Gastroesophageal sphincter (tissue), 4 donors: ENCODE results near the gene CCSER2. TPM values are rescaled to one million over a fixed set of nuclear protein-coding genes. Genes with fewer than 3 reads are reported as not detected.

ENCODE experiments used
- ATAC-seq: fragments of 150-250 bp; one replicate; pipeline ENCODE4 v1.9.1; 2016; ENCODE audit warnings: mild to moderate bottlenecking, moderate library complexity
- H3K27ac ChIP-seq, 4 donors: fragments of 200-600 bp; sonication (generic) in 3 of 4; 1 replicate in 3 of 4; 2 replicates in 1 of 4; pipeline ENCODE4 v1.5.1; 2016 to 2019
- H3K27me3 ChIP-seq: fragments of 200-600 bp; sonication (generic); one replicate; pipeline ENCODE4 v1.5.1; 2019
- H3K36me3 ChIP-seq, 2 donors: fragments of 200-600 bp; sonication (generic); one replicate each; pipeline ENCODE4 v1.5.1; 2019; ENCODE audit warnings: control low read depth in 1 of 2
- H3K4me1 ChIP-seq, 3 donors: fragments of 200-600 bp; sonication (generic); 1 replicate in 2 of 3; 2 replicates in 1 of 3; pipeline ENCODE4 v1.5.1; 2016 to 2019; ENCODE audit warnings: control low read depth in 2 of 3
- H3K4me3 ChIP-seq, 2 donors: fragments of 200-600 bp; sonication (generic); one replicate each; pipeline ENCODE4 v1.5.1; 2019; ENCODE audit warnings: mild to moderate bottlenecking in 1 of 2, moderate library complexity in 1 of 2
- H3K9me3 ChIP-seq, 3 donors: fragments of 200-600 bp; sonication (generic); one replicate each; pipeline ENCODE4 v1.5.1; 2017 to 2019; ENCODE audit warnings: control low read depth in 2 of 3
- CTCF ChIP-seq, 4 experiments: fragments of 200-600 bp in 2 of 4; fragments of 450-650 bp in 2 of 4; sonication (generic) in 1 of 4; IDR thresholded peaks; one replicate each; pipeline ENCODE4 v1.5.1; 2017 to 2019; ENCODE audit warnings: antibody characterized with exemption in 4 of 4, mild to moderate bottlenecking in 2 of 4, moderate library complexity in 2 of 4
- EP300 ChIP-seq: sonication (generic); formaldehyde crosslinking; IDR thresholded peaks from one replicate; pipeline ENCODE4 v1.6.1; 2017; ENCODE audit warnings: antibody characterized with exemption, mild to moderate bottlenecking
- POLR2A ChIP-seq, 2 donors: fragments of 450-650 bp; IDR thresholded peaks; one replicate each; pipeline ENCODE4 v1.6.1; 2017; ENCODE audit warnings: antibody characterized with exemption in 2 of 2, mild to moderate bottlenecking in 2 of 2, moderate library complexity in 1 of 2
- POLR2AphosphoS5 ChIP-seq: sonication (generic); formaldehyde crosslinking; IDR thresholded peaks from one replicate; pipeline ENCODE4 v1.6.1; 2017; ENCODE audit warnings: antibody characterized with exemption
- WGBS, 2 donors: methylation state at CpG; one replicate each; pipeline ENCODE4 v1.1.5; 2018; ENCODE audit warnings: low coverage in 1 of 2; 5-methylcytosine and 5-hydroxymethylcytosine counted together
- total RNA-seq, 4 donors: library from RNA; depleted of rRNA; stranded (reverse); fragments of >200 nt; gene quantifications; one replicate each; pipeline ENCODE4 v1.1.0, GENCODE V29; 2016

The CCSER2 gene
- total RNA-seq, 4 donors from 2014 or later = 64.5 to 93.5 (median 83.3) TPM

- no peaks in the 10 kb centered on the region for H3K9me3 ChIP-seq
- H3K4me1 ChIP-seq = peaks cover 0 to 11% (median 3%) of the 10 kb centered on the region in 3 donors
- no peaks in the 10 kb centered on the region for H3K36me3 ChIP-seq
- ATAC-seq = no peak
- peaks cover 54% of the 10 kb centered on the region for H3K27me3 ChIP-seq
- TF ChIP-seq POLR2A (IDR thresholded peaks at IDR 0.05) (no peak), POLR2AphosphoS5 (no peak), EP300 (no peak), CTCF (IDR thresholded peaks at IDR 0.05) (no peak)
- WGBS, 2 donors = 69 to 90% methylated on average over 12 to 24 of the region's 25 CpGs
- no peak overlapping the region for H3K27ac ChIP-seq
- H3K4me3 ChIP-seq = no peak overlapping the region
Measured at GRCh38 chr10:84542522-84543490, 214.4 kb downstream of the CCSER2 start.

- Histone ChIP-seq H3K27ac (no peak overlapping the region), H3K4me1 (peaks cover 0 to 11% (median 3%) of the 10 kb centered on the region in 3 donors), H3K27me3 (peaks cover 46% of the 10 kb centered on the region), H3K9me3 (no peaks in the 10 kb centered on the region), H3K36me3 (no peaks in the 10 kb centered on the region), H3K4me3 (no peak overlapping the region)
- TF ChIP-seq POLR2A (IDR thresholded peaks at IDR 0.05) (no peak), POLR2AphosphoS5 (no peak), EP300 (no peak)
- ATAC-seq = no peak
- WGBS, 2 donors = 85 to 100% methylated on average over 3 to 5 of the region's 5 CpGs
Measured at GRCh38 chr10:84543948-84544347, 215.6 kb downstream of the CCSER2 start.

GRCh38 chr10:84545651-84546050 is 217.3 kb downstream of the CCSER2 start:
- no peak for ATAC-seq
- peaks cover 45% of the 10 kb centered on the region for H3K27me3 ChIP-seq
- no peaks in the 10 kb centered on the region for H3K36me3 ChIP-seq
- H3K4me3 ChIP-seq = no peak overlapping the region
- H3K9me3 ChIP-seq = no peaks in the 10 kb centered on the region
- TF ChIP-seq POLR2A (IDR thresholded peaks at IDR 0.05) (no peak), POLR2AphosphoS5 (no peak), EP300 (no peak), CTCF (IDR thresholded peaks at IDR 0.05) (no peak)
- no peak overlapping the region for H3K27ac ChIP-seq
- H3K4me1 ChIP-seq = peaks cover 0 to 6% (median 0%) of the 10 kb centered on the region in 3 donors

- TF ChIP-seq POLR2AphosphoS5 (no peak), EP300 (no peak), CTCF (IDR thresholded peaks at IDR 0.05) (no peak), POLR2A (IDR thresholded peaks at IDR 0.05) (no peak)
- no peak for ATAC-seq
- 71 to 73% methylated on average over 2 to 5 of the region's 8 CpGs for WGBS, 2 donors
- no peaks in the 10 kb centered on the region for H3K4me1 ChIP-seq
- H3K4me3 ChIP-seq = no peak overlapping the region
- peaks cover 39% of the 10 kb centered on the region for H3K27me3 ChIP-seq
- no peaks in the 10 kb centered on the region for H3K9me3 ChIP-seq
- H3K36me3 ChIP-seq = no peaks in the 10 kb centered on the region
- no peak overlapping the region for H3K27ac ChIP-seq
Measured at GRCh38 chr10:84546609-84547008, 218.2 kb downstream of the CCSER2 start.

- WGBS, 2 donors = 60 to 65% methylated on average over 3 of the region's 3 CpGs
- Histone ChIP-seq H3K36me3 (no peaks in the 10 kb centered on the region), H3K27ac (no peak overlapping the region), H3K27me3 (peaks cover 39% of the 10 kb centered on the region), H3K4me1 (no peaks in the 10 kb centered on the region), H3K4me3 (no peak overlapping the region), H3K9me3 (no peaks in the 10 kb centered on the region)
- no peak for TF ChIP-seq EP300
- no peak for TF ChIP-seq CTCF (IDR thresholded peaks at IDR 0.05)
- no peak for TF ChIP-seq POLR2AphosphoS5
- no peak for TF ChIP-seq POLR2A (IDR thresholded peaks at IDR 0.05)
- ATAC-seq = no peak
Measured at GRCh38 chr10:84547616-84548015, 219.2 kb downstream of the CCSER2 start.
